NCI-H446 (cell line): ENCODE measurements around the gene LIMS3.
"Not testable (repeated sequence)": the region's sequence is repeated elsewhere in the genome, so short reads cannot be mapped to it uniquely, and the experiment has no call there.

Experiments used
- DNase-seq, 2 experiments: peaks; one replicate each; lab custom pipeline; 2025; lab: John Stamatoyannopoulos, UW

LIMS3 gene

GRCh38 chr2:109927803-109928202, 29.3 kb downstream of the LIMS3 start:
- DNase-seq, result not testable (repeated sequence)

GRCh38 chr2:109929222-109929621, 30.7 kb downstream of the LIMS3 start:
- DNase-seq, result not testable (repeated sequence)

GRCh38 chr2:109936534-109936933, 38.0 kb downstream of the LIMS3 start:
- not testable (repeated sequence) for DNase-seq

- not testable (repeated sequence) for DNase-seq
Observed at GRCh38 chr2:109945362-109945761, 46.9 kb downstream of the LIMS3 start.

- DNase-seq, result not testable (repeated sequence)
Observed at GRCh38 chr2:109947262-109947958, 48.9 kb downstream of the LIMS3 start.

- not testable (repeated sequence) for DNase-seq
Observed at GRCh38 chr2:109947959-109948520, 49.6 kb downstream of the LIMS3 start.

GRCh38 chr2:109950146-109950843, 51.8 kb downstream of the LIMS3 start:
- DNase-seq, result not testable (repeated sequence)

- not testable (repeated sequence) for DNase-seq
Observed at GRCh38 chr2:109963942-109964341, 65.5 kb downstream of the LIMS3 start.

GRCh38 chr2:109965482-109965881, 67.0 kb downstream of the LIMS3 start:
- not testable (repeated sequence) for DNase-seq

- DNase-seq, result not testable (repeated sequence)
Observed at GRCh38 chr2:109966107-109966736, 67.7 kb downstream of the LIMS3 start.

GRCh38 chr2:109966858-109967257, 68.4 kb downstream of the LIMS3 start:
- not testable (repeated sequence) for DNase-seq

GRCh38 chr2:109969864-109970263, 71.4 kb downstream of the LIMS3 start:
- DNase-seq, result not testable (repeated sequence)

- DNase-seq, result not testable (repeated sequence)
Observed at GRCh38 chr2:109971710-109972109, 73.2 kb downstream of the LIMS3 start.
